Measurements from ENCODE around the gene GAS7.

DNA sequence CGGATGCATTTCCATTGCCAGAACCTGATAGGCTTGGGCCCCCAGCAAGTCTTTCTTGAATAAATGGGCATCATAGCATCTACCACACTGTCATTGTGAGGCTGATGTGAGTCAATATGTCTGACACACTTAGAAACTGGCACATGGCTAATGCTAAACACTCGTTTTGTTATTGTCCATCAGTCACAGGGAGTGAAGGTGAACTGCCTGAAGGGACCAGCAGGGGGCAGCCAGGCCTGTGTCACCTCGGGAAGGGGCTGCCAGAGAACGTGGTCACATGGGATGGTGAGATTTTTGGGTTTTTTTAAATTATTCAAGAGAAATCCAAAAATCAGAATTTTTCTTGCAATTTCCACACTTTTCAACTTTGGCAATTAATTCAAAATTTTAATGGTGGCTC is 292.5 kb downstream of the GAS7 start:
- TF ChIP-seq POLR2AphosphoS5 (IDR thresholded peaks at IDR 0.05; ENCODE audit: borderline replicate concordance, low read depth, low read length) (no peak), EZH2 (IDR thresholded peaks at IDR 0.05) (no peak), FOXP2 (optimal IDR thresholded peaks at IDR 0.05; ENCODE audit: control extremely low read depth, extremely low read length, insufficient read depth) (no peak)
